ENCODE measurements around the gene TBC1D10B.
"Not testable (repeated sequence)": the region's sequence is repeated elsewhere in the genome, so short reads cannot be mapped to it uniquely, and the experiment has no call there.

The TBC1D10B gene

GRCh38 chr16:30397776-30398660 is 27.7 kb upstream of the TBC1D10B start:
- DNase-seq = no peak

GRCh38 chr16:30397056-30397455 is 26.8 kb upstream of the TBC1D10B start:
- DNase-seq = no peak

GRCh38 chr16:30396627-30397026 is 26.3 kb upstream of the TBC1D10B start:
- DNase-seq = not testable (repeated sequence)

GRCh38 chr16:30395992-30396585 is 25.8 kb upstream of the TBC1D10B start:
- DNase-seq = no peak

GRCh38 chr16:30395155-30395991 is 25.1 kb upstream of the TBC1D10B start, which contains the start of gene ZNF48:
TSS of gene ZNF48 (plus strand) at chr16:30395420. CDS start at chr16:30395795, 375 bp downstream.
- peak; percentile 62 for DNase-seq

GRCh38 chr16:30394592-30395154 is 24.4 kb upstream of the TBC1D10B start:
- DNase-seq = no peak

- no peak for DNase-seq
Observed at GRCh38 chr16:30383521-30383920, 13.2 kb upstream of the TBC1D10B start.

- DNase-seq = peak; percentile 82
Observed at GRCh38 chr16:30382111-30382881, 12.0 kb upstream of the TBC1D10B start, which contains the start of gene SEPTIN1. TSS of gene SEPTIN1 (minus strand) at chr16:30382561. CDS start at chr16:30382542, 19 bp downstream.

GRCh38 chr16:30381291-30382041 is 11.2 kb upstream of the TBC1D10B start:
- DNase-seq = peak; percentile 49

GRCh38 chr16:30380803-30381208 is 10.5 kb upstream of the TBC1D10B start:
- no peak for DNase-seq

- DNase-seq = no peak
Observed at GRCh38 chr16:30380072-30380802, 9.9 kb upstream of the TBC1D10B start.

- no peak for DNase-seq
Observed at GRCh38 chr16:30379158-30379783, 9.0 kb upstream of the TBC1D10B start.

GRCh38 chr16:30378236-30379157 is 8.2 kb upstream of the TBC1D10B start:
- peak; percentile 99 for DNase-seq

GRCh38 chr16:30377812-30378235 is 7.5 kb upstream of the TBC1D10B start:
- peak; percentile 91 for DNase-seq

GRCh38 chr16:30377050-30377811 is 6.9 kb upstream of the TBC1D10B start:
- no peak for DNase-seq

GRCh38 chr16:30376461-30376902 is 6.2 kb upstream of the TBC1D10B start:
- DNase-seq = no peak

GRCh38 chr16:30375864-30376263 is 5.6 kb upstream of the TBC1D10B start:
- DNase-seq = no peak

GRCh38 chr16:30374538-30374937 is 4.2 kb upstream of the TBC1D10B start, which contains the start of gene MYL11:
TSS of gene MYL11 (plus strand) at chr16:30374802. CDS start at chr16:30374858, 56 bp downstream.
- no peak for DNase-seq
